Neuron (in vitro differentiated cells): ENCODE data around the gene CFAP61.
A peak's percentile ranks its signal among the peaks of the same experiment; 100 is the strongest.

Experiments
- H2AFZ ChIP-seq: one replicate; pipeline ENCODE4 v1.6.1; 2013; ENCODE audit warnings: low read depth, mild to moderate bottlenecking, inconsistent platforms, low read length, moderate library complexity
- H3K27me3 ChIP-seq: one replicate; pipeline ENCODE4 v1.6.1; 2013; ENCODE audit warnings: low read length; ENCODE audit not compliant: insufficient read depth
- H3K36me3 ChIP-seq: one replicate; pipeline ENCODE4 v1.6.1; 2013; ENCODE audit warnings: low read length; ENCODE audit not compliant: insufficient read depth
- H3K4me1 ChIP-seq: one replicate; pipeline ENCODE4 v1.6.1; 2013; ENCODE audit warnings: low read length; ENCODE audit not compliant: insufficient read depth
- H3K4me3 ChIP-seq: 2 replicates; pipeline ENCODE4 v1.5.1; 2013; ENCODE audit warnings: mild to moderate bottlenecking, low read length, moderate library complexity
- H3K9me3 ChIP-seq: one replicate; pipeline ENCODE4 v1.6.1; 2013; ENCODE audit warnings: low read length

CFAP61 gene

DNA sequence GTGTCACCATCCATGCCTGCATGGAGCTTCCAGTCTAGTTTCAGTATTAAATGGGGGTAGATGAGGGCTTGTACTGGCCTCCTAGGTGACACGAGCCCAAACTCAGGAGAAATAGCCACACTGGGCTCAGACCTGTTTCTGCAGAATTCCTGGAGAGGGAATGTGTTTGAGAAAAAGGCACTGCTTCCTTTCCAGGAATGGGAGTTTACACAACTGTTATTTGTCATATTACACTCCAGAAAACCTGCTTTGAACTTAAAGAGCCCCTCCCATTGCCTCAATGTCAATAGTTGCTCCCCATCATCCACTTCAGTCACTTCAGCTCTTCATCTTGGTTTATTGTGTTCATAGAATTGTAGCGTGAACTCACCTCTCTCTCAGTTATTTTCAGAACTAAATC, 151.5 kb downstream of the CFAP61 start:
- Histone ChIP-seq H3K36me3 (no peaks in the 10 kb centered on the region), H3K27me3 (no peaks in the 10 kb centered on the region), H3K4me1 (peaks cover 40% of the 10 kb centered on the region), H3K9me3 (no peaks in the 10 kb centered on the region), H2AFZ (peak overlapping the region; percentile 46), H3K4me3 (no peak overlapping the region)

GRCh38 chr20:20204256-20204655, 151.9 kb downstream of the CFAP61 start:
- Histone ChIP-seq H3K9me3 (no peaks in the 10 kb centered on the region), H3K4me1 (peaks cover 38% of the 10 kb centered on the region), H2AFZ (peak overlapping the region; percentile 46), H3K27me3 (no peaks in the 10 kb centered on the region), H3K36me3 (no peaks in the 10 kb centered on the region), H3K4me3 (no peak overlapping the region)

- H2AFZ ChIP-seq, result no peak overlapping the region
- no peaks in the 10 kb centered on the region for H3K36me3 ChIP-seq
- H3K27me3 ChIP-seq, result no peaks in the 10 kb centered on the region
- H3K4me1 ChIP-seq, result peaks cover 33% of the 10 kb centered on the region
- no peaks in the 10 kb centered on the region for H3K9me3 ChIP-seq
- H3K4me3 ChIP-seq, result no peak overlapping the region
Observed at GRCh38 chr20:20205141-20205861, 153.0 kb downstream of the CFAP61 start.

GRCh38 chr20:20205862-20206236, 153.5 kb downstream of the CFAP61 start:
- Histone ChIP-seq H3K4me3 (no peak overlapping the region), H2AFZ (no peak overlapping the region), H3K36me3 (no peaks in the 10 kb centered on the region), H3K9me3 (no peaks in the 10 kb centered on the region), H3K27me3 (no peaks in the 10 kb centered on the region), H3K4me1 (peaks cover 32% of the 10 kb centered on the region)

- Histone ChIP-seq H3K9me3 (no peaks in the 10 kb centered on the region), H3K27me3 (no peaks in the 10 kb centered on the region), H3K4me1 (peaks cover 32% of the 10 kb centered on the region), H2AFZ (peak overlapping the region; percentile 56), H3K36me3 (no peaks in the 10 kb centered on the region), H3K4me3 (no peak overlapping the region)
Observed at GRCh38 chr20:20206788-20207187, 154.5 kb downstream of the CFAP61 start.

- Histone ChIP-seq H3K36me3 (no peaks in the 10 kb centered on the region), H3K27me3 (no peaks in the 10 kb centered on the region), H3K4me1 (peaks cover 34% of the 10 kb centered on the region), H3K4me3 (no peak overlapping the region), H3K9me3 (no peaks in the 10 kb centered on the region), H2AFZ (peak overlapping the region; percentile 56)
Observed at GRCh38 chr20:20207291-20207690, 155.0 kb downstream of the CFAP61 start.

- Histone ChIP-seq H3K4me3 (no peak overlapping the region), H3K4me1 (peaks cover 36% of the 10 kb centered on the region), H3K36me3 (no peaks in the 10 kb centered on the region), H2AFZ (peak overlapping the region; percentile 56), H3K27me3 (no peaks in the 10 kb centered on the region), H3K9me3 (no peaks in the 10 kb centered on the region)
Observed at GRCh38 chr20:20207872-20208271, 155.5 kb downstream of the CFAP61 start.

DNA sequence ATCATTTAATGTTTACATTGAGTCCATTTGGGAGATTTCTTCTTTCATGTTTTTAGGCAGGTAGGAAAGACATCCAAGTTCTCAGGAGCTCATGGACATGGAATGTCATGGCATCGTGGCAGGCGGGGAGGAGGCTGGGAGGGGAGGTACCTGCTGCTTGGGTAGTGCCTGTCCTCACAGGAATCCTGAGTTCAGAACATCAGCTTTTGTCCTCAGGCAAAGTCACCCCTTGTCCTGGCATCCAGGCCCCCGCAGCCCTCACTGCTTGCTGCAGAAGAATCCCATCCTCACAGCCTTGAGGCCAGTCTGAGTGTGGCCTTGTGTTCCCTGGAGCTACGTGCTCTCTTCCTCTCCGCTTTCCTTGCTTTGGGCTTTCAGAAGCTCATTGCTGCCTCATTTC, 157.4 kb downstream of the CFAP61 start:
- Histone ChIP-seq H3K36me3 (no peaks in the 10 kb centered on the region), H2AFZ (no peak overlapping the region), H3K4me3 (no peak overlapping the region), H3K9me3 (no peaks in the 10 kb centered on the region), H3K4me1 (peaks cover 28% of the 10 kb centered on the region), H3K27me3 (no peaks in the 10 kb centered on the region)

DNA sequence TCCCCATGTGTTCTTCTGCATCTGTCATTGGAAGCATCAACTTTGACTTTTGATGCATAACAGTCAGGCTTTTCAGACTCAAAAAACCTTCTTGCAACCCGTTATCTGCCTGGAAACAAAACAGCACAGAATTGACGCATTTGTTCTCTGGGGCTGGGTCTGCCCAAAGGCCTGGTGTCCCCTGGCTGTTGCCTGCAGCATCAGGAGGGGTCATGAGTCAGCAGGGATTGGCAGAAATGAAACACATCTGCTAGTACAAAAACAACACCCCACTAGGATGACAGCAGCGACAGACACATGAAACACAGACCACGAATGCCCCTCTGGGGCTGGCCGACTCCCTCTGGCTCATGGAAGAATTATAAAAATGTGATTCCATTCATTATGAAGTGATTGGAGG, 158.0 kb downstream of the CFAP61 start:
- no peaks in the 10 kb centered on the region for H3K36me3 ChIP-seq
- H2AFZ ChIP-seq, result no peak overlapping the region
- no peak overlapping the region for H3K4me3 ChIP-seq
- H3K27me3 ChIP-seq, result no peaks in the 10 kb centered on the region
- no peaks in the 10 kb centered on the region for H3K9me3 ChIP-seq
- peaks cover 32% of the 10 kb centered on the region for H3K4me1 ChIP-seq

DNA sequence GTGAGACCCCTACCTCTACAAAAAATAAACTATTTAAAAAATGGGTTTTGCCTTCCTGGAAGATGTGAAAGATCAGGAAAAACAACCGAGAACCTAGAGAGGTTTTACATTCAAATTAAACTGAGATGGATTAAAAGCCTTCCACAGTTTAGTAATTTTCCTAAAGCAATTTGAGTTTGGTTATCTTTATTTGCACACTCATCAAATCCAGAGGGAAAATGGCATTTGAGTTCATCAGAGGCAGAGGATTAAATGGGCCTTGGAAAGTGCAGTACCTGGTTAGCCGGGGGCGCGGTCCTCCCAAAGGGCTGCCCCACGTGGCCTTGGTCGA, 158.6 kb downstream of the CFAP61 start:
- Histone ChIP-seq H2AFZ (no peak overlapping the region), H3K4me1 (peaks cover 33% of the 10 kb centered on the region), H3K9me3 (no peaks in the 10 kb centered on the region), H3K36me3 (no peaks in the 10 kb centered on the region), H3K27me3 (no peaks in the 10 kb centered on the region), H3K4me3 (no peak overlapping the region)

DNA sequence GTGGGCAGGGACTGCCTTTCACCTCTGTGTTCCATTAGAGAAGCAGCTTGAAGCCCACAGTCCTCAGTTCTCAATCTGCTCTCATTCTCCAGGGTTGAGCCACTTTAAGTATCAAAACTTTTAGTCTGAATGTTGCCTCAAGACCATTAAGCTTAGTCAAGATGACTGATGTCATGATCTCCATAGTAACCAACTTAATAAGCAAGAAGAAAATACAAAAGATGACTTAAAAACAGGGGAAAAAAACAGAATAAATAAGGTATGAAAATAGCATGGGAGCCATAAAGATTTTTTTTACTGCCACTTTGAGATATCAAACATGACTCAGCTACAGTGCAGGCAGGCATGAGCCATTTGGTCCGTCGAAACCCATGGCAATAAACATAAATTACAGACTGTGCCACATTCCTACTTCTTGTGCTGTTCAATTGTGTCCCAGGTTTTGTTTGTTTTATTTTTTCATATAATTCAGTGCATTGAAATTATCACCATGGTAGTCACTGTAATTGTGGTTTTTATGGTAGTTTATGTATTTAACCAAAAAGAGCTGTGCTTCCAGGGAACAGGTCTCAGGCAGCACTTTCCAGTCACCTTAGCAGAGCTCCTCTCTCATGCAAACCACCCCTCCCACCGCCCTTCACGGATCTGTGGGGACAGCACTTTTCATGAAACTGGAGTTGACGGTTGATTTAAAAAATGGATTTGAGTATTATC, 159.1 kb downstream of the CFAP61 start:
- Histone ChIP-seq H3K4me1 (peaks cover 39% of the 10 kb centered on the region), H3K27me3 (no peaks in the 10 kb centered on the region), H2AFZ (no peak overlapping the region), H3K36me3 (no peaks in the 10 kb centered on the region), H3K9me3 (no peaks in the 10 kb centered on the region), H3K4me3 (no peak overlapping the region)

GRCh38 chr20:20211988-20212518, 159.7 kb downstream of the CFAP61 start:
- Histone ChIP-seq H2AFZ (no peak overlapping the region), H3K9me3 (no peaks in the 10 kb centered on the region), H3K36me3 (no peaks in the 10 kb centered on the region), H3K27me3 (no peaks in the 10 kb centered on the region), H3K4me3 (no peak overlapping the region), H3K4me1 (peaks cover 42% of the 10 kb centered on the region)

GRCh38 chr20:20212675-20213096, 160.4 kb downstream of the CFAP61 start:
- Histone ChIP-seq H3K4me1 (peaks cover 42% of the 10 kb centered on the region), H3K27me3 (no peaks in the 10 kb centered on the region), H2AFZ (no peak overlapping the region), H3K9me3 (no peaks in the 10 kb centered on the region), H3K36me3 (no peaks in the 10 kb centered on the region), H3K4me3 (no peak overlapping the region)
